Stimulated activated CD8-positive, alpha-beta memory T cell treated with anti-CD3 and anti-CD28 coated beads, Interleukin-12 subunit alpha, Interleukin-12 subunit beta, amount 100 ng/mL, for 4 hours (primary cell): Measurements from ENCODE around the gene DNASE1L1.

ENCODE experiments used
- DNase-seq: peaks from one replicate; pipeline ENCODE4 v3.0.0-alpha.2; 2020; ENCODE audit warnings: low read depth

The DNASE1L1 gene

DNA sequence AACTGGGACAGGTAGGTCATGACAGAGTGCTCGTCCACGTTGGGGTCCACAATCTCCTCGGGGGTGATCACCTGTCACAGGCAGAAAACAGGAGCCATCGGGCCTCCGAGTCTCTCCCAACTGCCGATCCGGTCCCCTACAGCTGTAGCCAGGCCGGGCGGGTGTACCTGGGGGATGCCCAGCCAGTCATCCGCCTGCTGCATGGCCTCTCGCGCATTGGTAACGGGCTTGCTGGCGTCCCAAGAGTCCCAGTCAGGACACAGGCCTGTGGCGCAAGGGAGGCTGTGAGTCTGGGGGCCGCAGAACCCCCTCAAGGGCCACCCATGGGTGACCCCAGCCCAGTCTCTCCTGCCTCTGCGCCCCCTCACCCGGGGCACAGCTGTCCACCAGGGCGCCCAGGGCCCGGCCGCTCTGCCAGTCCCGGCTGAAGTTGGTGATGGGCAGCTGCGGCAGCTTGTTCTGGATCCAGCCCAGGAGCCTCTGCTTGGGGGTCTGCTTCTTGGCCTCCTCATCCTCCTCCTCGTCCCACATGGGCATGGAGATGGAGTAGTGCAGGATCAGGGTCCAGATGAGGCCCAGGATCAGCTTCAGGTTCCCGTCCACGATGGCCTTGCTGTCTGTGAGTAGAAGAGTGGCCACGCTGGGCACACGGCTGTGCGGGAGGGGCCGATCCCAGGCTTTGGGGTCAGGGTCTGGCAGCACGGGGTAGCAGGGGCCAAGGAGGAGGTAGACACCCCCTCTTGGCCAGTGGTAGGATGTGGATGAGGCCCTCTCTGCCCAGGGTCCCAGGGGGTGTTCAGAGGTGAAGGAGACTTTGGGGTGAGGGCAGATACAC, 41.4 kb downstream of the DNASE1L1 start:
- DNase-seq = no peak

DNA sequence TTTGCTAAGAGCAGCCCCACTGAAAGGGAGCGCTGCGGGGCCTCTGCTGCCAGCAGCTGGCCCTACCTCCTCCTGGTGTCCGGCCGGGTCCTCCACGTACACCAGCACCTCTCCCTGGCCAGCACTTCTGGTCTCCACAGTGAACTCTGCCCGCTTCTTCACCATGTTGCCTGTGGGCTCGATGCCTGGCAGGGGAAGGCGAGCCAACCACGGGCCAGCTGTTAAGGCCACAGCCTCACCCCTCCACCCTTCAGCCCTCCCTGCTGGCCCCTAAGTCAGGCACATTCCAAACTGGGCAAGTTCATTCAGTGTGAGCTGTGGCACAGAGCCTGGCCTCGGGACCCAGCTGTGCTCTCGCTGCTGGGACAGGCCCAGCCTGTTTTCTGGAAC, 42.4 kb downstream of the DNASE1L1 start:
- DNase-seq = no peak

DNA sequence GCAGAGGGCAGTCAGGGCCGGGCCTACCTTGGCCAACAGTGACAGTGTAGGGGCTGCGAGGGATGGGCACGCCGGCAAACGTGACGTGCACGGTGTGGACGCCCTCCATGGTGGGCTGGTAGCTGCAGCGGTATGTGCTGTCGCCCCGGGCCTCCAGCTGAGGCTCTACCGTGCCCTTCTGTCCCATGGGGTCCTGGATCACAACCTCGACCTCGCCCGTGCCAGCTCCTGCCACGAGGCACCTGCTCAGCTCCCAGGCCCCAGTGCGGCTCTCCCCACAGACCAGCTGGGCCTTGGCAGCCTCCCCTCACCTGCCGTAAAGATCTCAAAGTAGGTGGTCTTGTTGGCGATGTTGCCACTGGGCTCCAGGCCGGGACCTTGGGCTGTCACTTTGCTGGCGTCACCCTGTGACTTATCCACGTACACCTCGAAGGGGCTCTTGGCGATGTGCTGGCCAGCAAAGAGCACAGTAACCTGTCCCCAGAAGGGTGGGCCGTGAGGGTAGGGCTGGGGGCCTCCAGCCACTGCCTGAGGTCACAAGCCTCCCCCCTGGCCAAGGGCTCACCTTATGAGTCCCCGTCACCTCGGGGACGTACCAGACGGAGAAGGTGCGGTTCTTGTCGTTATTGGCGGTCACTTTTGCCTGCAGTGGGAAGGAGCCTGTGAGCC, 42.9 kb downstream of the DNASE1L1 start:
- no peak for DNase-seq

DNA sequence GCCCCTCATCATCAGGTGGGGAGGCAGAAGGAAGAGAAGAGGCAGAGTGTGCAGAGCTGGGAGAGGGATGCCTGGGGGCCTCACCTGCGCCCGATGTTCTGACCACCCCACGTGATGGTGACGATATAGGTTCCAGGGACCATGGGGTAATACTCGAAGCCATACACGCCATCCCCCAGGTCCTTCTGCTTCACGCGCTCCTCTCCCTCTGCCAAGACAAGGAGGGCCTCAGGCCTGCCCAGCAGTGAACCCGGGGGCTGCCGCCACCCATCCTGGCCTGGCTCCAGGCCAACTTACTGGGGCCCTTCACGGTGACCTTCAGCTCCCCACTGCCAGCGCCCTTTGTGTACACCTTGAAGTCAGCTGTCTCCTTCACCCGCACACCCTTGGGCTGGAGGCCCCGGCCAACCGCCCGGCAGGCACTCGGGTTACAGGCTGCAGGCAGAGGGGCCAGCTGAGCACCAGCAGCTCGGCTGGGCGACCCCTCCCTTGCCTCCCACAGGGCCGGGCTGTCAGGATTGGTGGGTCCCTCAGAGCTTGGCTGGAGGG, 43.9 kb downstream of the DNASE1L1 start:
- no peak for DNase-seq

DNA sequence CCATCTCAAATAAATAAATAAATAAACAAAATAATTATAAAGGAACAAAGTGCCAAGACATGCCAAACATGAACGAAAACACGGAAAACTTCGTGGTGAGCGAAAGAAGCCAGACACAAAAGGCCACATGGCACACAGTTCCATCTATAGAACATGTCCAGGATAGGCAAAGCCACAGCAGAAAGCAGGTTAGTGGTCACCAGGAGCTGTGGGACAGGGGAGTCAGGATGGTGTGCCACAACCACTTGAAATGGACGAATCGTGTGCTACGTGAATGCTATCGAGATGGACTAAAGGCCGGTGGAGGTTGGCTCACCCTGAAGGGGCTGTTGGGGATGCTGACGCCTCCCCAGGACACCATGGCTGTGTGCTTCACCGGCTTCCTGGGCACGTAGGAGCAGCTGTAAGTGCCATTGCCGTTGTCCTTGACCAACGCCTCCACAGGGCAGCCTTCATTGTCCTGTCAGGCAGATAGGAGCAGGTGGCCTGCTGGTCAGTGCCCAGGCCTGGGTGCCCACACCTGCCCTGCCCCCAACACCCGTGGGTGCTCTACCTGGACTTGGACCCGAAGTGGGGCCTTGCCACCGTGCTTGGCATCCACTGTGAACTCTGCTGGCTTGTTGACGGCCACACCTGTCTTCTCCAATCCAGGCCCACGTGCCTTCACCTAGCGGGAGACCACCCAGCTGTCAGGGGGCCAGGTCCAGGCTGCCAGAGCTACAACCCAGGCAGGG, 45.2 kb downstream of the DNASE1L1 start:
- no peak for DNase-seq

DNA sequence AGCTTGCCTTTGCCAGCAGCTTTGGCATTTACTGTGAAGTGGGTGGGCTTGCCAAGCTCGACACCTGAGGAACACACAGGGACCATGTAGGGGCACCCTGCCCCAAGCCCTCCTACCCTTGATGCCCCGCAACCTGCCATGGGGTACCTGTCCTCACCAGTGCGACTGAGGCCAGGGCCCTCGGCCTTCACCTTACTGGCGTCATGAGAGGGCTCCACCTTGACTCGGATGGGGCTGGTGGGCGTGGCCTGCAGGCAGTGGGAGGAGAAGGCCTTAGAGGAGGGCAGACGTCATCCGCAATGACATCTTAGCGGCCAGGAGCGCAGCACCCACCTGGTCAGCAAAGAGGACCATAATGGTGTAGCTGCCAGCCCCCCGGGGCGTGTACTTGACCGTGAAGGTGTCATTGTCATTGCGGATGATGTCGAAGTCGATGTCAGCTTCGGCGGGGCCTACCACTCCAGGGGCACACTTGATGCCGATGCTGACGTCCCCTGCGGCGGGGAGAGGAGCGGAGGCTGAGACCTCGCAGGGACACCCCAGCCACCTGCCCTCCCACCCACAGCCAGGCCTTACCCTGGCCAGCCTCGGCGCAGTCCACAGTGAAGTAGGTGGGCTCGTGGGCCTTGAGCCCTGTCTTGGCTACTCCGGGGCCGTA, 46.8 kb downstream of the DNASE1L1 start:
- DNase-seq = no peak

DNA sequence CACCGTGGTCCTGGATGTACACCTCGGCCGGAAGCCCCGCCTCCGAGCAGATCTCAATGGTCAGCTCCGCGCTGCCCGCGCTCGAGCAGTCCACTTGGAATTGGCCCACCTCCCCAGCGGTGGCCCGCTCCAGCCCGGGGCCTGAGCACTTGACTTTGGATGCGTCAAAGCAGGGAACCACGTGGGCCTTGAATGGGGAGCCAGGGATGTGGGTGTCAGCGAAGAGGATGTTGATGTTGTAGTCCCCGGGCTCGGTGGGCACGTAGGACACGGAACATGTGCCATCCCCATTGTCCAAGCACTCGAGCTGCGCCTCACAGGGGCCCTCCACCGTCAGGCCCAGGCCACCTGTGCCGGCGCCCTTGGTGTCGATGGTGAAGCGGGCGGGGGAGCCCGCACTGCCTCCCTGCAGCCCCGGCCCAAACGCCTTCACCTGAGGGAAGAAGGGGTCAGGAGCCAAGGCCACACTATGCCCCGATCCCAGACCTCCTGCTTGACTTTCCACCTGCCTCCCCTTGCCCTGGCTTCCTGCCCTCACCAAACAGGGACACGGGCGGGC, 48.8 kb downstream of the DNASE1L1 start:
- no peak for DNase-seq

DNA sequence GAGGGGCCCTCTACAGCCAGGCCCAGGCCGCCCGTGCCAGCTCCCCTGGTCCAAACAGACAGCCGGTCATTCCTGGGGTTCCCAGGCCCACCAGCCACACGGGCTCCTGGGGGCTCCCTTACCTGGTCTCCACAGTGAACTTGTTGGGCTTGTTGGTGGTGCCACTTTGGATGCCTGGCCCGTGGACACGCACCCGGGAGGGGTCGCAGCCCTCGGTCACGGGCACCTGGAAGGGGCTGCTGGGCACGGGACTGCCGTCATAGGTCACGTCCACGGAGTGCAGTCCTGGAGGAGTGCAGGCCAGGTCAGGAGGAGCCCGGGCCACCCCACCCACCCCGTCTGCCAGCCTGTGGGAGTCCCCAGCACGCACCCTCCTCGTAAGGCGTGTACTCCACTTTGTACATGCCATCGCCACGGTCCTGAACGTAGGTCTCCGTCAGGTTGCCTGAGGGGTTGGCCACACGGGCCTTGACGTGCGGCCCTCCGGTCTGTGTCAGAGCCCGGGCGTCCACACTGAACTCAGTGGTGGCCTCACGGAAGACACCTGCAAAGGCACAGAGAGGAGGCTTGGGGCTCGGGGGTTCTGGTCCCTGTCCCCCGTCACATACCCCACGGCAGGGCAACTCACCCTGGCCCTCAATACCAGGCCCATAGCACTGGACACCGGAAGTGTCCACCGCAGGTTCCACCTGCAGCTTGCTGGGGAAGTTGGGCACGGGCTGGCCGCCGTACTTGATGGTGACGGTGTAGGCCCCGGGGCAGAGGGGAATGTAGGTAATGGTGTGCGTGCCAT, 49.5 kb downstream of the DNASE1L1 start:
- DNase-seq = no peak

DNA sequence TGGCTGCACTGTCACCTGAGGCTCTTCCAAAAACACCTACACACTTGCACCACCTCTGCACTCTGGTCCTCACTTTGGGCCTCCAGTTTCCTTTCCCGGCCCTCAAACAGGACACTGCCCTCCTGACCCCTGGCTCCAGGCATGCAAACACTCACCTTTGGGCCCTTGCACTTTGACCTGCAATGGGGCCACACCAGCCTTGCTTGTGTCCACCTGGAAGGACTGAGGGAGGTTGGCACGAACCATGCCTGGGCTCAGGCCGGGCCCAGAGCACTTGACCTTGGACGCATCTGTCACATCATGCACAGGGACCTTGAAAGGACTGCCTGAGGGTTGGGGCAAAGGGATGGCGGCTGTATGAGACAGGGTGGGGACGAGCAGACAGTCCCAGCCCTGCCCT, 50.2 kb downstream of the DNASE1L1 start:
- no peak for DNase-seq

DNA sequence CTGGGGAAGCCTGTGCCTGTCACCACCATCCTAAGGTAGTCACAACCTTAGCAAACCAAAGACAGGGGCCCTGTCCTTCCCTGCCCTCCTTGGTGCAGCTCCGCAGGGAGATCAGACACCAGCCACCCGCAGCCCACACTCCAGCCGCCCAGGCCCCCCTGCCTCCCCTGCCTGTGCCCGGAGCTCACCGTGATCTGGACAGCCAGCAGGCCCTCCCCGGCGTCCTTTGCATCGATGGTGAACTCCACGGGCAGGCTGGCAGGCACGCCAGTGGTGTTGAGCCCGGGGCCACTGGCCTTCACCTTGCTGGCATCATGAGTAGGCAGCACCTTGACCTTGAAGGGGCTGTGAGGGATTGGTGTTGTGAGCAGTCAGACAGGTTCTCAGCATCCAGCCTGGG, 51.0 kb downstream of the DNASE1L1 start:
- no peak for DNase-seq

DNA sequence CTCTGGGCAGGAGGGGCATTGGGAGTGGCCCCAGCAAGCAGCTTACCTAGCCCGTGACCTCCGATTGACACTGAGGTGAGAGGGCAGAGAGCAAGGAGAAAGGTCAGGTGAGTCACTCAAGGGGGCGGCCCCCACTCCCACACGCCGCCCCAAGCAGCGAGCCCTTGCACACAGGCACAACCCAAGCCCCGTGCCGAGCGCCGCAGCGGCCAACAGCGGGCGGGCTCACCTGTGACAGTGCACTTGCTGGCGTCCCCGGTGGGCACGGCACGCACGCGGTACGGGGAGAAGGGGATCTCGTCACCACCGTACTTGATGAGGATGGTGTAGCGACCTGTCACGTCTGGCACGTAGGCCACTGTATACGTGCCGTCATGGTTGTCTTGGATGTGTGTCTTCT, 51.8 kb downstream of the DNASE1L1 start:
- no peak for DNase-seq

DNA sequence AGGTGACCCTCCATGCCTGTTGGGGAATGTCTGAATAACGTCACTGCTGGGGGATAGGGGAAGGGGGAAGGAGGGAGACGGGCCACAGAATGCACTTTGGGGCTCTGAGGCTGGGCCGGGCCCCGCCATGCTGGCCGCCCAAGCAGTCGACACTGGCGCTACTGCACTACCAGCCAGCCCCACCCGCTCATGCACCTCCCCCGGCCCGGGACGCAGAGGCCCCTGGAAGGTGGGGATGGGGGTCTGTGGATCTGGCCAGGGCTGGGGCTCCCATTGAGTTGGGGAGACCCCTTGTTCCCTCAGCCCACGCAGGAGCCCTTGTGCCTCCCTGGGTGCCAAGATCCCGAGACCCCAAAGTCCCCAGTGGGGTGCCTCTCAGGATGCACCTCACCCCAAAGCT, 52.5 kb downstream of the DNASE1L1 start:
- DNase-seq = no peak

DNA sequence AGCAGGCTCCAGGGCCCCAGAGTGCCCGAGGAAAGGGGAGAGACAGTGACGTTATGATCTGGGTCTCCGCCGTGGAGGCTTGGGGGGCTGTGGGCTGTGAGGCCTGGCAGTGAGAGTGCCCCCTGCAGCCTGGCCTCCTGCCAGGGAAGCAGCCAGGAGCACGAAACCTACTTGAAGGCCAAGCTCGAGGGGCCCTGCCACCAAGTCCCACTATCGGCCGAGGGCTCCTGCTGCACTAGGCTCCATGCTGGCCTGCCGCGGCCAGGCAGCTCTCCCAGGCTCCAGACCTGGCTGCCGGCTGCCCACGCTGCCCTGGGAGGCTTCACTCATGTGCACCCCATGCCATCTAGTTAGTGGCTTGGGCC, 53.3 kb downstream of the DNASE1L1 start:
- no peak for DNase-seq

DNA sequence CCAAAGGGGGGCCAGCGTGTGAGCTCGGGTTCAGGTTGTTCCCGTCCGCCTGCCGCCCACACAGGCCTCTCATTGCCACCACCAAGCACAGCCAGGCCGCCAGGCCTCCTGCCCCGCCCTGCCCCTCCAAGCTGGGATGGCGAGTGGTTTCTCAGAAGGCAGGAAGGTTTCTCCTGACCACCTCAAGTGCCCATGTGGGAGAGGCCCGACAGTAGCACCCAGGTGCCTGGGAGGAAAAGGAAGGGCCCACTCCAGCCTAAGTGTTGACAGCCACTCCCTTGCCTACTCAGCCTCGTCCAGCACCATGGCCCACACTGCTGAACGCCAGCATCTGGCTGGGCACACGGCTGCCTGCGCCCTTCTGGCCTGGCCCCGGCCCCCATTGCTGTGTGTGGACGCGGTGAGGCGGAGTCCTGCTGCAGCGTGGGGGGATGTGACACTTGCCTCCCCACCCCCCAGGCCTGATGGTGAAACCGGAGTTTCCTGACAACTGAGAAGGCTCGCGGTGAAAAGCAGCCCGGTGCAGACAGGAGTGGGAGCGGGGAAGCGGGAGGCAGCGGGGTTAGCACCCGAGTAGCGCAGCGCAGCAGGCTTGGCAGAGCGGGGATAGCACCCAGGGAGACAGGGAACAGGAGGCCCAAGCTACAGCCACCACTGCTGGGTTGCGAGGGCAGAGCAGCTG, 53.8 kb downstream of the DNASE1L1 start:
- no peak for DNase-seq

DNA sequence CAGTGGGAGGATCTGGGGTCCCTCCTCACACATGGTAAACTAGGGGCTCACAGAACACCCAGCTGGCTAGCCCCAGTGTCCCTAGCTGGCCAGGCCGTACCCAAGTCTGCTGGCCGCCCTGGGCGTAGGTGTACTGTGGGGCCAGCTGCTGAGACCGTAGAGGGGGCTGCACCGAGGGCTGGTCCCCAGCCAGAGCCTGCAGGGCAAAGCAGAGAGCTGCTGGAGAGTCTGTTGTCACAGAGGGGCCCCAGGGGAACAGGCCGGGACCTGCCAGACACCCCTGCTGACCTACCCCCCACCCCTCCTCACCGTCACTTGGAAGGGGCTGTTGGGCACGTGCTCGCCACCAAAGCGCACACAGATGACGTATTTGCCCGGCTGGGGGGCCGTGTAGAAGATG, 54.5 kb downstream of the DNASE1L1 start:
- no peak for DNase-seq

DNA sequence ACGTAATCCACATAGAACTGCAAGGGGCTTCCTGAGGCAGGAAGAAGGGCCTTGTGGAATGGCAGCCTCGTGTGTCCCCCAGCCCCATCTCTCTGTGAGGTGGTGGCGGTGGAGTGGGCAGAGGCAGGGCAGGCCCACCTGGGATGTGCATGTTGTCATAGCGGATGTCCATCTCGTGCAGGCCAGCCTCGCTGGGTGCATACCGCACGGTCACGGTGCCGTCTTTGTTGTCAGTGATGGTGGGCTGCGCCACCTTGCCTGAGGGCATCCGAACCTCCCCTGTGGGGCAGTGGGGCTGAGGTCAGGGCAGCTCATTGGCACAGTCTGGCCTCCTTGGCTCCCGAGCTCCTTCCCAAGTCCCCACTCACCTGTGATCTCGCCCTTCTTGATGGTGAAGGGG, 55.0 kb downstream of the DNASE1L1 start:
- DNase-seq = no peak

DNA sequence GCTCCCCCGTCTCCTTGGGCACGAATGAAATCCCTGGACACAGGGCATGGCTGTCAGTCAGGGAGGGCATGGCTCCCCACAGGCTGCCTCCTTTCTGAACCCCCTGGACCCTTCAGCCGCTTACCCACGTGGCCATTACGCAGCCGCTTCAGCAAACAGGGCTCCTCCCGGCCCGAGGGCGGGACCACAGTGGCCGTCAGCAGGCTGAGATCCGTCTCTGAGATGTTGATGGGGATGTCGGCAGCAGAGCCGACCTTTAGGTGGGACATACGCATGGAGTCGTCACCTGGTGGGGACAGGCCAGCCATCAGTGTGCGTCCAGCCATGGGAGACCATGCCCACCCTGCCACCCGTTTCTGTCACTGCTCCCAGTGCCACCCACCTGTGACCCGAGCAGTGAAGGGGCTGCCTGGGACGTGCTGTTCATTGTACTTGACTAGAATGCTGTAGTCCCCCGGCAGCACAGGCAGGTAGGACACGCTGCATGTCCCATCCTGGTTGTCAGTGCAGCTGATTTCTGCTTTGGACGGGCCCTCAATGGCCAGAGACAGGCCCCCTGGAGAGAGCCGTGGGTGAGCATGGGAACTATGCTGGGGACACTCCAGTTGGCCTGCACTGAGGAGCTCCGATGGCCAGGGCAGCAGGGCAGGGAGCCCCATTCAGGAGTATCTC, 55.7 kb downstream of the DNASE1L1 start:
- no peak for DNase-seq

DNA sequence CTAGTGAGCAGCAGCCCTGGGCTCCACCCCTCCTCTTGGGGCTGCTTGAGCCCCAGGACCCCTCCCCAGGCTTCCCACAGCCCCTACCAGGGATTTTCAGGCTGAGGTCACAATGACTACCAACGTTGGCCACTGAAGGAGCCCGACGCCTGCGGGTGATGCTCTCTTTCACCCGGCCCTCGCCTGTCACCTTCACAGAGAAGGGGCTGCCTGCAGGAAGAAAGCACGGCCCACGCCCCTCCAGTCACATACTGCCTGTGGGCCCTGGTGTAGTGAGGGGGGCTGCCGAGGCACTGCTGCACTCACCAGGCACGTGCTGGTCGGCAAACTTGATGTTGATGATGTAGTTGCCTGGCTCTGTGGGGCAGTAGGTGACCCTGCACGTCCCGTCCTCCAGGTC, 56.6 kb downstream of the DNASE1L1 start:
- DNase-seq = no peak

DNA sequence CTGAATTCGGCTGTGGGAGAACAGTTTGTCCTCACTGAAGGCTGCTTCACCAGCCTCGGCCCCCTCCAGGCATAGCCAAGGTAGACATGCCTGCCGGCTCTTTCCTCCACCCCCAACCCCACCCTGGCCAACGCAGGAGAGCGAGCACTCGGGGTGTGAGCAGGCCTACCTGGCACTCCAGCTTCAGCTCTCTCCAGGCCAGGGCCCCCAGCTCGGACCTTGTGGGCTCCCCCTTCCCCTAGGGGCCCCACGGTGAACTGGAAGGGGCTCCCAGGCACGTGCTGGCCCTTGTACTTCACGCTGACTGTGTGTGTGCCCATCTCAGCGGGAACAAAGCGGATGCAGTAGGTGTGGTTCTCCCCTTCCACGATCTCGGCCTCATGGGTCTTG, 57.0 kb downstream of the DNASE1L1 start:
- no peak for DNase-seq
